SU-DHL-6 (cell line): ENCODE data around the gene POLR2J3.
"Not testable (repeated sequence)": the region's sequence is repeated elsewhere in the genome, so short reads cannot be mapped to it uniquely, and the experiment has no call there.

Experiments
- CTCF ChIP-seq: fragments of 200-600 bp; sonication (generic); IDR thresholded peaks from one replicate; pipeline ENCODE4 v1.5.1; 2017; ENCODE audit warnings: antibody characterized with exemption, mild to moderate bottlenecking, low read length, moderate library complexity; ENCODE audit not compliant: insufficient read depth, poor library complexity, severe bottlenecking
- EZH2phosphoT487 ChIP-seq: fragments of 200-600 bp; sonication (generic), shearing (Covaris generic); conservative IDR thresholded peaks from 2 replicates; pipeline ENCODE4 v1.6.1; 2018; ENCODE audit warnings: mild to moderate bottlenecking, antibody characterized with exemption, low read length, moderate library complexity, mixed read lengths

- TF ChIP-seq CTCF, EZH2phosphoT487: not testable (repeated sequence)
Observed at GRCh38 chr7:102618122-102618521, 45.7 kb upstream of the POLR2J3 start.
